Gastroesophageal sphincter (tissue), 3 donors: ENCODE data around the gene CRIM1.

Experiments used
- EP300 ChIP-seq: sonication (generic); formaldehyde crosslinking; IDR thresholded peaks from one replicate; pipeline ENCODE4 v1.6.1; 2017; ENCODE audit warnings: antibody characterized with exemption, mild to moderate bottlenecking
- POLR2A ChIP-seq, 2 donors: fragments of 450-650 bp; IDR thresholded peaks; one replicate each; pipeline ENCODE4 v1.6.1; 2017; ENCODE audit warnings: antibody characterized with exemption in 2 of 2, mild to moderate bottlenecking in 2 of 2, moderate library complexity in 1 of 2
- TF ChIP-seq, protein P1 (sequence below), 4 experiments: fragments of 200-600 bp in 2 of 4; fragments of 450-650 bp in 2 of 4; sonication (generic) in 1 of 4; IDR thresholded peaks; one replicate each; pipeline ENCODE4 v1.5.1; 2017 to 2019; ENCODE audit warnings: antibody characterized with exemption in 4 of 4, mild to moderate bottlenecking in 2 of 4, moderate library complexity in 2 of 4

DNA sequence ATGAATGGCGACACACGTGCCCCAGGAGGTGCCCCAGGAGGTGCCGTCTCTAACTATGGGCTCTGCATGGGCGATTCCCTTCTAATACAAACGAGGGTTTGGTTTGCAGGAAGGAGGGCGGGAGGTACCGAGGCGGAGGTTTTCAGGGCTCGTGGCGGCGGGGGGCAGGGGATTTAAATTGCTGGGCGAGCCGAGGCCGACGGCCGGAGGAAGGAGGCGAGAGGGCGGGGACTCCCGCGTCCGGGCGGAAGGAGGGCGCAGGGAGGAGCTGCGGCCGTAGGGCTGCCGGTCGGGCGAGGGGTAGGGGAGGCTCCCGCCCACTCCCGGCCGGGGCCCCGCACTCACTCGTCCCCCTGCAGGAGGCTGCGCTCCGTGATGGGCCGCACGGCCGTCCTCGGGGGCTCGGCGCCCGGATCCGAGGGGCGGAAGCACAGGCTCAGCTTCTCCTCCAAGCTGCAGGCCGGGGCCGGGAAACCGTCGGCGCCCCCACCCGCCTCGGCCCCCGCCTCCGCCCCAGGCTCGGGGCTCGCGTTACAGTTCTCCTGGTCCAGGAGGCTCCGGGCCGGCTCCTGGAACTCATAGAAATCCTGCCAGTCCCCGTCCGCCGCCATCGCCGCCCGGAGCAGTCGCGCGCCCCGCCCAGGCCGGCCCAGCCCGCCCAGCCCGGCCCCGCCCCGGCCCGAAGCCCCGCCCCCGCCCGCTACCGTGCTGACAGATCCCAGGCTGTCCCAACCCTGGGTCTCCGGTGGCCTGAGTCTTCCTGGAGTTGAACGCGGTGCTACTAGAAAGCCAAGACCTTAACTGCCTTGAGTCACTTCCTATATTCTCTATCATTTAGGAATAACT is 242.2 kb downstream of the CRIM1 start, which contains the start of gene FEZ2:
- TF ChIP-seq, protein P1, sequence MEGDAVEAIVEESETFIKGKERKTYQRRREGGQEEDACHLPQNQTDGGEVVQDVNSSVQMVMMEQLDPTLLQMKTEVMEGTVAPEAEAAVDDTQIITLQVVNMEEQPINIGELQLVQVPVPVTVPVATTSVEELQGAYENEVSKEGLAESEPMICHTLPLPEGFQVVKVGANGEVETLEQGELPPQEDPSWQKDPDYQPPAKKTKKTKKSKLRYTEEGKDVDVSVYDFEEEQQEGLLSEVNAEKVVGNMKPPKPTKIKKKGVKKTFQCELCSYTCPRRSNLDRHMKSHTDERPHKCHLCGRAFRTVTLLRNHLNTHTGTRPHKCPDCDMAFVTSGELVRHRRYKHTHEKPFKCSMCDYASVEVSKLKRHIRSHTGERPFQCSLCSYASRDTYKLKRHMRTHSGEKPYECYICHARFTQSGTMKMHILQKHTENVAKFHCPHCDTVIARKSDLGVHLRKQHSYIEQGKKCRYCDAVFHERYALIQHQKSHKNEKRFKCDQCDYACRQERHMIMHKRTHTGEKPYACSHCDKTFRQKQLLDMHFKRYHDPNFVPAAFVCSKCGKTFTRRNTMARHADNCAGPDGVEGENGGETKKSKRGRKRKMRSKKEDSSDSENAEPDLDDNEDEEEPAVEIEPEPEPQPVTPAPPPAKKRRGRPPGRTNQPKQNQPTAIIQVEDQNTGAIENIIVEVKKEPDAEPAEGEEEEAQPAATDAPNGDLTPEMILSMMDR (IDR thresholded peaks at IDR 0.05) = no peak
- peak in 1 of 2 donors; percentile 32 for TF ChIP-seq POLR2A (IDR thresholded peaks at IDR 0.05)
- TF ChIP-seq EP300 = no peak
